Activated T-cell treated with anti-CD3 and anti-CD28 coated beads, Interleukin-2, amount 50 U/mL, for 72 hours (primary cell): ENCODE data around the gene CUEDC1. TPM values are rescaled to one million over a fixed set of nuclear protein-coding genes. Genes with fewer than 3 reads are reported as not detected.

Experiments used
- ATAC-seq, 2 donors: fragments of 150-1000 bp; cut with Tn5 transposase; replicated peaks in 1 of 2; 2 replicates each; pipeline ENCODE4 v1.10.0; 2021; ENCODE audit warnings: moderate library complexity in 2 of 2, mild to moderate bottlenecking in 1 of 2
- DNase-seq, 2 donors: peaks; one replicate each; pipeline ENCODE4 v3.0.0; 2021 to 2022; ENCODE audit warnings: mixed read lengths in 1 of 2
- H3K27ac Mint-ChIP-seq: one replicate; pipeline ENCODE4 v1.8.0; 2022; ENCODE audit warnings: mild to moderate bottlenecking, moderate library complexity, mixed read lengths
- H3K27me3 Mint-ChIP-seq: one replicate; pipeline ENCODE4 v1.8.0; 2022; ENCODE audit warnings: low read depth, mixed read lengths
- H3K36me3 Mint-ChIP-seq, 2 donors: one replicate each; pipeline ENCODE4 v1.8.0; 2022; ENCODE audit warnings: mixed read lengths in 2 of 2, mild to moderate bottlenecking in 1 of 2; ENCODE audit not compliant: insufficient read depth in 2 of 2
- H3K4me1 Mint-ChIP-seq: one replicate; pipeline ENCODE4 v1.8.0; 2022; ENCODE audit warnings: low read depth, mixed read lengths
- H3K4me3 Mint-ChIP-seq, 2 donors: one replicate each; pipeline ENCODE4 v1.8.0; 2022; ENCODE audit warnings: mild to moderate bottlenecking in 2 of 2, mixed read lengths in 2 of 2, moderate library complexity in 2 of 2
- H3K9me3 Mint-ChIP-seq, 2 donors: one replicate each; pipeline ENCODE4 v1.8.0; 2022; ENCODE audit warnings: mixed read lengths in 2 of 2
- total RNA-seq, 2 donors: library from RNA; stranded (reverse); gene quantifications; one replicate each; pipeline ENCODE4 v1.2.3, GENCODE V29; 2022

The CUEDC1 gene
- total RNA-seq, 2 donors from 2014 or later = 1.1 to 1.4 TPM

GRCh38 chr17:57920916-57921703 is 34.1 kb downstream of the CUEDC1 start:
- Mint-ChIP-seq H3K36me3 (no peaks in the 10 kb centered on the region), H3K4me1 (no peaks in the 10 kb centered on the region)
- ATAC-seq = no peak

DNA sequence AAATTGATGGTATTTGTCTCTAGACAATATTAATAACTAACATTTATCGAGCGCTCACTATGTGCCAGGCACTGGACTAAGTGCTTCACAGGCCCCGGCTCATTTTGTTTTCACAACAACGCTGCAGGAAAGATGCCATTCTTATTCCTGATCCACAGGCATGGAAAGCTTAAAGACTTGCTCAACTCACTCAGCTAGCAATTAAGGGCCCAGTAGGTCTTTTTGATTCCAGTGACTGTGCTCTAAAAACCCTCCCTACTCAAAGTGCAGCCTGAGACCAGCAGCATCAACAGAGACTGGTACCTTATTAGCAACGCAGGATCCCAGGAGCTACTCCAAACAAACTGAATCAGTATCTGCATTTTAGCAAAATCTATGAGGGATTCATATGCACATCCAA is 35.3 kb downstream of the CUEDC1 start:
- Mint-ChIP-seq H3K4me1 (no peaks in the 10 kb centered on the region), H3K4me3 (no peak overlapping the region), H3K27ac (no peak overlapping the region), H3K27me3 (no peaks in the 10 kb centered on the region), H3K9me3 (no peaks in the 10 kb centered on the region), H3K36me3 (no peaks in the 10 kb centered on the region)
- ATAC-seq = no peak
- DNase-seq = no peak

More at GRCh38 chr17:57920916-57921703, 34.1 kb downstream of the CUEDC1 start:
- Mint-ChIP-seq H3K9me3 (no peaks in the 10 kb centered on the region), H3K4me3 (no peak overlapping the region), H3K27me3 (no peaks in the 10 kb centered on the region), H3K27ac (no peak overlapping the region)
- DNase-seq = no peak

DNA sequence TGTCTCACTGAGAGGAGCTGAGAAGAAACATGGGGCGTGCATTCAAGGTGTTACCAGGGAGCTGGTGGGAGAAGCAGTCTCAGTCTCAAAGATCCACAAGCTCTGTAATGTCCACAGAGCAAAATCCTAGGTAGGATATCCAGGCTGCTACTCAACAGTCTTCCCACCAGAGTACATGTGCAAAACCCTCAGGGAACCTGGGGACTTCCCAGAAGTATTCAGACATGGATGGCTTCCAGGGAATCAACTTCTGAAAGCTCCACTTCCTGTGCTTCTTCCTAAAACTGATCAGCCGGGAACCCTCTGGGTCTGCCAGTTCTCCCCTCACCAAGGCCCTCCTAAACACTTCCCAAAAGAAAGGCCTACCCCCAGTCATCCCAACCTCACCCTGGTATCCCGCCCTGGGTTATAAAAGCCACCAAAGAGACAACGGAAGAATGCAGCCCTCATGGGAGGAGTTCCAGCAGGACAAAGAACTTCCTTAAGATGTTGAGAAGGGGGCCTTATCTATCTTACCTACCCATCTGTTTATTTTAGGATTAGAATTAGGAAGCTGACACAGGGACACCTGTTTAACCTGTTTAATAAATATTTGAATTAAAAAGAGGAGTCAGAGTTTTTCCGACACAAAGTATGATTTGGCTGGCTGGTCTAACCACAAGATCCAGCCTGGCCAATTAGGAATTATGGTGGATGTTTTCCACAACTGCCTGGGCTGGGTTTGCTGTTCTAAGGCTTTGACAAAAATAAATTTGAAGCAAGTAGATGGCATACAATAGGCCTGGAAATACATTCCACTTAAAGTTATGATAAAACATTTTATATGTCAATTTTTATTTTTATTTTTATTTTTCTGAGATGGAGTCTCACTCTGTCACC is 37.0 kb downstream of the CUEDC1 start:
- no peak overlapping the region for H3K27ac Mint-ChIP-seq
- no peaks in the 10 kb centered on the region for H3K9me3 Mint-ChIP-seq
- DNase-seq = no peak
- ATAC-seq = no peak
- H3K27me3 Mint-ChIP-seq = peaks cover 6% of the 10 kb centered on the region
- no peaks in the 10 kb centered on the region for H3K36me3 Mint-ChIP-seq
- H3K4me1 Mint-ChIP-seq = no peaks in the 10 kb centered on the region
- H3K4me3 Mint-ChIP-seq = no peak overlapping the region

DNA sequence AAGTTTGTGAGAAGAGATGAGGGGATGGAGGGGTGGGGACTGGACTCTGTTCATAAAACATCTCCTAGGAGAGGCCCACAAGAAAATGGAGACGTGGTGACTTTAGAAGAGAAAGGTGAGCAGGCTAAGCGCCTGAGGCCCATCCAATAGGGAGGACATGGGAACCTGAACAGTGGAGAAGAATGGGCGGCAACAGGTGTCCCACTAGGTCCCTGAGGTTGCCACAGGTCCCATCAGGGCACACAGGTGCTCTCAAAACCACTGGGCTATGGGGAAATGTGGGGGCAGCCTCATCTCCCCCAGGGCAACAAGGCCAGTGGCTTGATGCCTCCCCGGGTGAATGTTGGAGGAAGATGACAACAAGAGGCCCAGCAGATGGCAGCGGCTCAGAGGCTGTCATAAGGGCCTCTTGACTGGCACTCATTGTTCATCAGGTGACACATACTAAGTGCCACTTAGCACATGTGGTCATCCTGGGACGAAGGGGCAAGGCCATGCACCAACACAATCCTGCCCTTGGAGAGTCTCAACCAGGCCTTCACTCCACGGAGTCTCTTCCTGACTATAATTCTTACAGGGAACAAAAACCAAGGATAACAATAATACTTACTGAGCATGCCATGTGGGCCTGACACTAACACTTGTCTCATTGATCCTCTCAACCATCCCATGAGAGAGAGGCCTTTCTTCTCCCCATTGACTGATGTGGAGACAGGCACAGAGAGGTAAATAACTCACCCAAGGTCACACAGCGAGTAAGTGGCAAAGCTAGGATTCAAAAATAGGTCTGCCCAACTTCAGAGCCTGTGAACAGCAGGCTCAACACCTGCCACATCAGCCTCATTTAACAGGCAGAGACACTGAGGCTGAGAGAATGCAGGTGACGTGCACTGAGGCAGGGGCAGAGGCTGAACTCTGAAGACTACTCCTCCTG is 38.0 kb downstream of the CUEDC1 start:
- Mint-ChIP-seq H3K27ac (no peak overlapping the region), H3K4me3 (no peak overlapping the region), H3K4me1 (no peaks in the 10 kb centered on the region), H3K36me3 (no peaks in the 10 kb centered on the region), H3K27me3 (peaks cover 6% of the 10 kb centered on the region), H3K9me3 (no peaks in the 10 kb centered on the region)
- peak; percentile 19 to 33 for DNase-seq
- peak; percentile 63 to 68 for ATAC-seq

GRCh38 chr17:57915985-57916757 is 39.0 kb downstream of the CUEDC1 start:
- DNase-seq (no peak), ATAC-seq (no peak)
- no peaks in the 10 kb centered on the region for H3K4me1 Mint-ChIP-seq
- no peaks in the 10 kb centered on the region for H3K9me3 Mint-ChIP-seq
- no peak overlapping the region for H3K4me3 Mint-ChIP-seq
- H3K36me3 Mint-ChIP-seq = no peaks in the 10 kb centered on the region
- H3K27me3 Mint-ChIP-seq = peaks cover 6% of the 10 kb centered on the region
- H3K27ac Mint-ChIP-seq = no peak overlapping the region

GRCh38 chr17:57915544-57915943 is 39.7 kb downstream of the CUEDC1 start:
- Mint-ChIP-seq H3K9me3 (no peaks in the 10 kb centered on the region), H3K4me1 (no peaks in the 10 kb centered on the region), H3K36me3 (no peaks in the 10 kb centered on the region), H3K27me3 (peaks cover 6% of the 10 kb centered on the region), H3K27ac (no peak overlapping the region), H3K4me3 (no peak overlapping the region)
- DNase-seq (no peak), ATAC-seq (no peak)

DNA sequence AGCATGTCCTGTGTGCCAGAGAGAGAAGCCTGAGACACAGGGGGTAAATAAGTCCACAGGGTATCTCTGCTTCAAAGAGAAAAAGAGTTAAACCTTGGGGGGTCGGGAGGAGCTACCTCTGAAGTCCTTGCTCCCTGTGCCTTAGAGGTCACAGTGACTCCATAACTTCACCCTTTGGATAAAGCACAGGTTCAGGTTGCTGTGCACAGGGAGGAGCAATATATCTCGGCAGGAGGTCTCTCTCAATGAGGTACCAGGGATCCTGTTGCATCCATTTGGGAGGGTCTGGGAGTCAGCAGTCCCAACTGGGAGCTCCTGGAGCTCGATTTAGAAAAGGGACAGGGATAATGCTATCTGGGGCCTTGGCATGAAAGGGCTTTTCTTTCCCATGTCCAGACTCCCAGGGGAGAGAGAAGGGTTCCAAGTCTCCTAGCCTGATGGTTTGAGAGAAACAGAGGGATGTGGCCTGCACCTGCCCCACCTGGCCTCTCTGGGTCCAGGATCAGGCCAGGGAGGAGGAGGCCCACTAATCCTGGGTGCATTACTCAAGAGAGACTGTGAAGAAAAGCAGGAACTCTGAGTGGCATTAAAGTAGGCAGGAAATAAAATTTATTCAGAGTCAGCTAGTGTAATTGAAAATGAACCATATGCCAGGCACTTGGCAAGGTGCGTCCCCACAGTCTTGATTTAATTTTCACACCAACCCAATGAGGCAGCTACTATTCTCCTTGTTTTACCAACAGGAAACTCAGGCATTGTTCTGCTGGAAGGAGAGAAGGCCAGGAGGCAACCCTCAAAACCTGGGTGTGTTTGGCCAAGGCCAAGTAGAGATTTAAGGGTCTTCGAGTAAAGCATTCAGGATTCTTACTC is 40.7 kb downstream of the CUEDC1 start:
- ATAC-seq = no peak
- H3K9me3 Mint-ChIP-seq = no peaks in the 10 kb centered on the region
- H3K4me3 Mint-ChIP-seq = no peak overlapping the region
- H3K27me3 Mint-ChIP-seq = peaks cover 6% of the 10 kb centered on the region
- no peak for DNase-seq
- no peak overlapping the region for H3K27ac Mint-ChIP-seq
- no peaks in the 10 kb centered on the region for H3K4me1 Mint-ChIP-seq
- no peaks in the 10 kb centered on the region for H3K36me3 Mint-ChIP-seq

DNA sequence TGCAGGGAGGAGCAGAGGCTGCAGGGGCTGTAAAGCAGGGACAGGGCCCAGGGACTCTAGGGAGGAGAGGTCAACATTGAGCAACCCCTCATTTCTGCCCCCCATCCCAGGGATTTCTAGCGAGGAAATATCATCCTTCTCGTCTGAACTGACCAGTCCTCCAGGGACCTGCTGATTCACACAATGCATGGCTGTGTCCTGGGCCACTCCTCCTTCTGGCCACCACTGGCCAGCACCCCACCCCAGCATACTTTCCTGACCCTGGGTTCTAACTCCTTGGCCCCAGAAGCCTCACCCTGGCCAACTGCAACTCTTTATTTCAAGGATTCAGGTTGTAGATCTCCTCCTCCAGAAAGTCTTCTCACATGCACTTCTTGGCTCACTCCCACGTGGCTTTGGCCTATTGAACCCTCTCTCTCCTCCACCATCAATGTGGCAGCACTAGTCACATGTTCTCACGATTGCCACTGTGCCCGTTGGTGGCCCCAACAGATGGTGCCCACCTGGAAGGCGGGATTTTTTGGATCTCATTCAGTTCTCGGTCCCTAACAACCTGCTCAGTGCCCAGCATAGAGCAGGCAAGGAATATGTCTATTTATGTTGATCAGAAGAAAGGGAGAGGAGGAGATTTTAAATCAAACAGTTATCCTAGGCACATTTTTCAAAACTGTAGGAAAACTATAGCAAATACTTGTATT is 41.5 kb downstream of the CUEDC1 start:
- Mint-ChIP-seq H3K27me3 (peaks cover 6% of the 10 kb centered on the region), H3K4me3 (no peak overlapping the region), H3K4me1 (no peaks in the 10 kb centered on the region), H3K36me3 (no peaks in the 10 kb centered on the region), H3K27ac (no peak overlapping the region), H3K9me3 (no peaks in the 10 kb centered on the region)
- DNase-seq (no peak), ATAC-seq (no peak)

- H3K36me3 Mint-ChIP-seq = no peaks in the 10 kb centered on the region
- no peak overlapping the region for H3K27ac Mint-ChIP-seq
- no peak overlapping the region for H3K4me3 Mint-ChIP-seq
- no peaks in the 10 kb centered on the region for H3K9me3 Mint-ChIP-seq
- ATAC-seq (no peak), DNase-seq (no peak)
- peaks cover 1% of the 10 kb centered on the region for H3K4me1 Mint-ChIP-seq
- peaks cover 6% of the 10 kb centered on the region for H3K27me3 Mint-ChIP-seq
Observed at GRCh38 chr17:57911834-57912673, 43.2 kb downstream of the CUEDC1 start.

DNA sequence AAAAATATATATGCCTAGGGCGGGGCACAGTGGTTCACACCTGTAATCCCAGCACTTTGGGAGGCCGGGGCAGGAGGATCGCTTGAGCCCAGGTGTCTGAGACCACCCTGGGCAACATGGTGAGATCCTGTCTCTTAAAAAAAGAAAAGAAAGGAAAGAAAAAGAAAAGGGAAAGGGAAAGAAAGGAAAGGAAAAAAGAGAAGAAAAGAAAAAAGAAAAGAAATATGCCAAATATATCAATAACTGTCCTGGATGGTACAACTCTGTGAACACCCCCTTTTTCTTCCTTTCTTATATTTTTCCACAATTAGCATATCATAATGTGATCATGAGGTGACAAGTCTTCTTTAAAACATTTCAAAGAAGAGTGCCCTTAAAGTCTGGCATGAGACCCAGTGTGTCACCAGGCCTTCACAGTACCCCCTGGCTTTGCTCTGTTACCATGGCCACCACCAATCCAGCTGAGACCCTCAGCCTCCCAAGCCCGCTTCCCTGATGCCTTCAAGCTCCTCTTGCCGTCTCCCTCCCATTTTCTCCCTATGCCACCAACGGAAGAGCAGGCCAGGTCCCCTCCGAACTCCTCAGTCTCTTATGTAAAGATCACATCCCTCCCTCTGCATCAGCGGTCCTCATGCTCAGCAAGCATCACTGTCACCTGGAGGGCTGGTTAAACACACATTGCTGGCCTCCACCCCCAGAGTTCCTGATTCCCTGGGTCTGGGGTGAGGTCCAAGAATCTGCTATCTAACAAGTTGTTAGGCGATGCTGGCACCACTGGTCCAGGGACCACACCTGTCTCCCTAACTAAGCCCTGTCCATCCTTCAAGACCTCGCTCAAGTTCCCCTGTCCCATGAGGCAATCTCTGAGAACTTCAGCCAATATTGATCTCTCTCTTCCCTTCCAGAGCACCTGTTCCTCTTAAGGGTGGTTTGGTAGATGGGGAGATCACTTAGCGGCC is 44.5 kb downstream of the CUEDC1 start:
- H3K4me1 Mint-ChIP-seq = peaks cover 4% of the 10 kb centered on the region
- H3K27ac Mint-ChIP-seq = no peak overlapping the region
- H3K27me3 Mint-ChIP-seq = peaks cover 6% of the 10 kb centered on the region
- DNase-seq (no peak), ATAC-seq (no peak)
- H3K4me3 Mint-ChIP-seq = no peak overlapping the region
- no peaks in the 10 kb centered on the region for H3K9me3 Mint-ChIP-seq
- no peaks in the 10 kb centered on the region for H3K36me3 Mint-ChIP-seq
